MCF 10A (cell line): Measurements from ENCODE around the gene CPA5. TPM values are rescaled to one million over a fixed set of nuclear protein-coding genes. Genes with fewer than 3 reads are reported as not detected.

Experiments
- BruUV-seq: library from RNA; stranded (reverse); fragments of 400-500 nt; replicated peaks from 2 replicates; lab custom pipeline; 2021; lab: Mats Ljungman, UMichigan
- CTCF ChIA-PET: fragments of 300-600 bp; sonication (Branson Sonifier 250); formaldehyde crosslinking; extraction: SDS; loops from one replicate; lab custom pipeline; 2021; ENCODE audit warnings: antibody characterized with exemption, inconsistent platforms; lab: Yijun Ruan, JAX
- POLR2A ChIA-PET: fragments of 300-600, 350-650 bp; sonication (Branson Sonifier 250); formaldehyde crosslinking; extraction: SDS; loops from one replicate; lab custom pipeline; 2020; ENCODE audit warnings: antibody characterized with exemption, inconsistent platforms; lab: Yijun Ruan, JAX
- DNase-seq: peaks from one replicate; pipeline ENCODE4 v3.0.0-alpha.2; 2018; ENCODE audit not compliant: unreplicated experiment
- H3K27ac Mint-ChIP-seq: one replicate; pipeline ENCODE4 v1.8.0; 2022; ENCODE audit warnings: mild to moderate bottlenecking, low read depth, mixed read lengths; ENCODE audit not compliant: unreplicated experiment
- H3K27me3 Mint-ChIP-seq: one replicate; pipeline ENCODE4 v1.8.0; 2022; ENCODE audit warnings: mixed read lengths; ENCODE audit not compliant: insufficient read depth, unreplicated experiment
- H3K36me3 Mint-ChIP-seq: one replicate; pipeline ENCODE4 v1.8.0; 2022; ENCODE audit warnings: mild to moderate bottlenecking, moderate library complexity, mixed read lengths; ENCODE audit not compliant: insufficient read depth, unreplicated experiment
- H3K4me1 Mint-ChIP-seq: one replicate; pipeline ENCODE4 v1.8.0; 2022; ENCODE audit warnings: mixed read lengths; ENCODE audit not compliant: insufficient read depth, unreplicated experiment
- H3K4me3 Mint-ChIP-seq: one replicate; pipeline ENCODE4 v1.8.0; 2022; ENCODE audit warnings: mild to moderate bottlenecking, moderate library complexity, mixed read lengths; ENCODE audit not compliant: unreplicated experiment
- H3K9me3 Mint-ChIP-seq: one replicate; pipeline ENCODE4 v1.8.0; 2022; ENCODE audit warnings: mixed read lengths; ENCODE audit not compliant: unreplicated experiment
- intact Hi-C: fragments of 100-400 bp; cut with micrococcal nuclease; formaldehyde crosslinking; loops from 2 replicates; pipeline ENCODE4 v1.14.1; 2022
- total RNA-seq: library from RNA; stranded (reverse); gene quantifications from 2 replicates; pipeline ENCODE4 v1.2.3, GENCODE V29; 2022
- TF ChIP-seq, protein P1 (sequence below): fragments of 200-600 bp; IDR thresholded peaks from one replicate; pipeline ENCODE4 v1.8.0; 2022; ENCODE audit warnings: antibody characterized with exemption, mild to moderate bottlenecking; ENCODE audit not compliant: unreplicated experiment

CPA5 gene
- total RNA-seq, 1 experiment from 2014 or later = 0.42 TPM

DNA sequence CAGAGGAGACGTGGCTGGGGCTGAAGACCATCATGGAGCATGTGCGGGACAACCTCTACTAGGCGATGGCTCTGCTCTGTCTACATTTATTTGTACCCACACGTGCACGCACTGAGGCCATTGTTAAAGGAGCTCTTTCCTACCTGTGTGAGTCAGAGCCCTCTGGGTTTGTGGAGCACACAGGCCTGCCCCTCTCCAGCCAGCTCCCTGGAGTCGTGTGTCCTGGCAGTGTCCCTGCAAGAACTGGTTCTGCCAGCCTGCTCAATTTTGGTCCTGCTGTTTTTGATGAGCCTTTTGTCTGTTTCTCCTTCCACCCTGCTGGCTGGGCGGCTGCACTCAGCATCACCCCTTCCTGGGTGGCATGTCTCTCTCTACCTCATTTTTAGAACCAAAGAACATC, 22.0 kb upstream of the CPA5 start:
- POLR2A ChIA-PET = interaction anchor here (0.7 kb wide), 1 partner anchor 52 kb away, joined by 3 read pairs; no protein-coding TSS in a partner anchor
- intact Hi-C loops = no loop called here
- Mint-ChIP-seq H3K27me3 (no peaks in the 10 kb centered on the region), H3K4me1 (no peaks in the 10 kb centered on the region), H3K9me3 (no peaks in the 10 kb centered on the region), H3K27ac (no peak overlapping the region), H3K4me3 (no peak overlapping the region), H3K36me3 (no peaks in the 10 kb centered on the region)
- DNase-seq = peak; percentile 4
- CTCF ChIA-PET = interaction anchor here (0.6 kb wide), 1 partner anchor 259 kb away, joined by 3 read pairs; no protein-coding TSS in a partner anchor
- TF ChIP-seq, protein P1, sequence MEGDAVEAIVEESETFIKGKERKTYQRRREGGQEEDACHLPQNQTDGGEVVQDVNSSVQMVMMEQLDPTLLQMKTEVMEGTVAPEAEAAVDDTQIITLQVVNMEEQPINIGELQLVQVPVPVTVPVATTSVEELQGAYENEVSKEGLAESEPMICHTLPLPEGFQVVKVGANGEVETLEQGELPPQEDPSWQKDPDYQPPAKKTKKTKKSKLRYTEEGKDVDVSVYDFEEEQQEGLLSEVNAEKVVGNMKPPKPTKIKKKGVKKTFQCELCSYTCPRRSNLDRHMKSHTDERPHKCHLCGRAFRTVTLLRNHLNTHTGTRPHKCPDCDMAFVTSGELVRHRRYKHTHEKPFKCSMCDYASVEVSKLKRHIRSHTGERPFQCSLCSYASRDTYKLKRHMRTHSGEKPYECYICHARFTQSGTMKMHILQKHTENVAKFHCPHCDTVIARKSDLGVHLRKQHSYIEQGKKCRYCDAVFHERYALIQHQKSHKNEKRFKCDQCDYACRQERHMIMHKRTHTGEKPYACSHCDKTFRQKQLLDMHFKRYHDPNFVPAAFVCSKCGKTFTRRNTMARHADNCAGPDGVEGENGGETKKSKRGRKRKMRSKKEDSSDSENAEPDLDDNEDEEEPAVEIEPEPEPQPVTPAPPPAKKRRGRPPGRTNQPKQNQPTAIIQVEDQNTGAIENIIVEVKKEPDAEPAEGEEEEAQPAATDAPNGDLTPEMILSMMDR = no peak
- BruUV-seq = no TSS peak

DNA sequence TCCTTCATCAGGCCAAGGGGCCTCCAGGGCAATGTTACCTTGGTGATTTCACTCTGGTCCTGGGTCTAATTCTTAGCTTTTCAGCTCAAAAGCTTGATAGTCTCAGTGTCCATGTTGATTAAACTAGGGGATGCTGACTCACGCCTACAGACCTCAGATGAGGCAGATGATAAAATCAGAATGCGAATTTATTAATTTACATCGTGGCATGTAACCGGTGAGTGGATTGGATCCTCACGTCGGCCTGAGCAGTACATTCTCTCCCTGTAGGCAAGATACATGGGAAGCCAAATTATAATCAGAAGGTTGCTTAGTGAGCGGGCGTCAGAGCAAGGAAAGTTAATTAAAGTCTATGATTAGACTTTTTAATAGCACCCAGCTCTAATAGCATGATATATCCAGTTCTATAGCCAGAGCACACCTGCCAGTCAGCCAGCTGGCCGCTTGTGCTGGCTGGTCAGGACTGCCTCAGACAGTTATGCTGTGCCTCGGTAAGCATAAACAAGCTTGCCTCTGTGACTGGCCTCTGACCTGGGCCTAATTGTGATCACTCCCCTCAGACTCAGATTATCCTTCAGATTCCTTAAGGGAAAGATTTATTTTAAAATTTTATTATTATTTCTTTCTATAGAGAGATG, 20.2 kb upstream of the CPA5 start:
- Mint-ChIP-seq H3K4me1 (no peaks in the 10 kb centered on the region), H3K27ac (no peak overlapping the region), H3K36me3 (no peaks in the 10 kb centered on the region), H3K27me3 (no peaks in the 10 kb centered on the region), H3K4me3 (no peak overlapping the region), H3K9me3 (no peaks in the 10 kb centered on the region)
- ChIA-PET POLR2A (interaction anchor here (0.7 kb wide), 1 partner anchor 269 kb away, joined by 3 read pairs; no protein-coding TSS in a partner anchor), CTCF (interaction anchor here (0.7 to 0.9 kb wide), 3 partner anchors 44 to 122 kb away, joined by 3 read pairs; no protein-coding TSS in a partner anchor)
- intact Hi-C loops = no loop called here
- BruUV-seq = no TSS peak
- DNase-seq = no peak
- TF ChIP-seq, protein P1 = no peak

DNA sequence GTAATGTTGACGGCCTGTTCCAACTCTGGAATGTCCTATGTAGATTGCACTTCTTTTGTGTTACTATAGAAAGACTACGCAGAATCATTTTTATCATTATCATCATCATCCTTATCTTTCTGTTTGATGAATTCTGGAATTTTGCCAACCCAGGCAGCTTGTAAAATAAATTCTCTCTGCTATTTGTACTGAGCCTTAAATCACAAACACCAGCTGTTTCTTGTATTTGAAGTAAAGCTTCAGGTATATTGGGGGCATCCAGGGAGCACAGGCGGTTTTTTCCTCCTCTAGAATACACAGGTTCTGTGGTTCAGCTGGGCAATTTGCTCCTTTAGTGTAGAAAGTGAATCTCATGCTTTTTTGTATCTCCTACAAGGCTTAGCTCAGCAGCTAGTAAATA, 14.9 kb upstream of the CPA5 start:
- TF ChIP-seq, protein P1 = no peak
- DNase-seq = no peak
- no peaks in the 10 kb centered on the region for H3K9me3 Mint-ChIP-seq
- no TSS peak for BruUV-seq
- H3K4me1 Mint-ChIP-seq = peaks cover 8% of the 10 kb centered on the region
- H3K27ac Mint-ChIP-seq = no peak overlapping the region
- intact Hi-C loops = no loop called here
- POLR2A ChIA-PET = interaction anchor here (0.6 to 0.8 kb wide), 2 partner anchors 36 to 49 kb away, joined by 3 to 4 read pairs; no protein-coding TSS in a partner anchor
- CTCF ChIA-PET = interaction anchor here (0.7 to 0.9 kb wide), 2 partner anchors 26 to 60 kb away, joined by 3 to 4 read pairs; no protein-coding TSS in a partner anchor
- no peak overlapping the region for H3K4me3 Mint-ChIP-seq
- no peaks in the 10 kb centered on the region for H3K27me3 Mint-ChIP-seq
- H3K36me3 Mint-ChIP-seq = no peaks in the 10 kb centered on the region

DNA sequence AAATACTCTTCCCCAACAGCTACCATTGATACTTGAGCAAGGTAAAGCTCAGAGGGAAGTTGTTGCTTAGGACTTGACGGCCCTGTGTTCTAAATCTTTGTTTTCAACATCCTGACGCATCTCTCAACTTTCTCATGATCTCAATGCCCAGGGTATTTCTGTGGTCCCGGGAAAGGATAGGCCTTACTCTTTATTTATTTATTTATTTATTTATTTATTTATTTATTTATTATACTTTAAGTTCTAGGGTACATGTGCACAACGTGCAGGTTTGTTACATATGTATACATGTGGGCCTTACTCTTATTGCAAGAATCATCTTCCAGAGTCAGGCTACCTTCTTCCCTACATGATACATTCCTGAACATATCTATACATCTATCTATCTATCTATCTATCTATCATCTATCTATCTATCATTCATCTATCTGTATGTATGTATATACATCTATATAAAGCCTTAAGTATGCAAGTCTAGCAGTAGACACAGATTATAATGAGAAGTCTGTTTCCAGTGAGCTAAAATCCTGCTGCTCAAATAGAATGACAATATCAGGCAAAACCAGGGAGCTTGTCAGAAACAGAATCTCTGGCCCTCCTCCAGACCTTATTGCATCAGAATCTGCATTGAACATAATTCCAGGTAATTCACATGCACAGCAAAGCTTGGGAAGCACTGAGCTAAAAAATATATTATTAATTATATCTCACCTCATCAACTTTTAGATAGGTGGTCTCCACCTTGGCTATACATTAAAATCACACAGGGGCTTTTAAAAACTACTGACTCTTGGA, 12.2 kb upstream of the CPA5 start:
- TF ChIP-seq, protein P1 = no peak
- Mint-ChIP-seq H3K36me3 (no peaks in the 10 kb centered on the region), H3K9me3 (no peaks in the 10 kb centered on the region), H3K27ac (no peak overlapping the region), H3K27me3 (no peaks in the 10 kb centered on the region), H3K4me3 (no peak overlapping the region), H3K4me1 (peaks cover 11% of the 10 kb centered on the region)
- intact Hi-C loops = no loop called here
- DNase-seq = peak; percentile 50
- BruUV-seq = no TSS peak
- ChIA-PET CTCF (interaction anchor here (0.6 to 1.2 kb wide), 4 partner anchors 13 to 48 kb away, joined by 3 to 5 read pairs (median 3); no protein-coding TSS in a partner anchor), POLR2A (interaction anchor here (0.7 to 1.4 kb wide), 7 partner anchors 13 to 150 kb away, joined by 3 to 7 read pairs (median 5); partner anchors contain the start of genes CEP41, CPA4, CPA5 and TMEM209)
